ENCODE measurements around the gene REEP1. TPM values are rescaled to one million over a fixed set of nuclear protein-coding genes. Genes with fewer than 3 reads are reported as not detected.

The REEP1 gene
- total RNA-seq, 1 experiment from 2014 or later: 0.23 TPM

- no peaks in the 10 kb centered on the region for H3K4me1 ChIP-seq (ENCODE audit: control insufficient read depth, insufficient read depth, low read length)
- H3K27me3 ChIP-seq (ENCODE audit: control insufficient read depth, insufficient read depth, low read length): peaks cover 13% of the 10 kb centered on the region
- BruUV-seq (replicated peaks): no TSS peak
- in situ Hi-C loops (cut with HindIII; ENCODE audit: low pct_unique_long_range_greater_than_20kb, low sequenced_read_pairs): no loop called here
- H3K36me3 ChIP-seq (ENCODE audit: control insufficient read depth, insufficient read depth, low read length): no peaks in the 10 kb centered on the region
- ChIA-PET CTCF (no interaction called here), POLR2A (no interaction called here)
- H3K4me3 ChIP-seq (ENCODE audit: low read depth in 2 of 2, low read length in 2 of 2): no peak overlapping the region
- ATAC-seq (no peak), DNase-seq (ENCODE audit: low read depth, low spot score) (no peak)
- no peak overlapping the region for H3K27ac ChIP-seq (ENCODE audit: low read length)
- no peak for TF ChIP-seq POLR2AphosphoS5 (IDR thresholded peaks at IDR 0.05; ENCODE audit: low read depth, low read length)
- no peak for TF ChIP-seq CTCF (IDR thresholded peaks at IDR 0.05)
- no peak for TF ChIP-seq REST (IDR thresholded peaks at IDR 0.05; ENCODE audit: insufficient read depth in 1 of 2, low read depth in 2 of 2, low read length in 1 of 2)
- no peak for TF ChIP-seq TCF7L2 (IDR thresholded peaks at IDR 0.05; ENCODE audit: low read depth, low read length)
- TF ChIP-seq SIN3A (IDR thresholded peaks at IDR 0.05; ENCODE audit: borderline replicate concordance, insufficient read depth, low read depth, low read length): no peak
- no peaks in the 10 kb centered on the region for H3K9me3 ChIP-seq (ENCODE audit: control insufficient read depth, insufficient read depth, low read depth, low read length)
- intact Hi-C loops (cut with micrococcal nuclease; ENCODE audit: unreplicated experiment): no loop called here
These were observed 7.0 kb upstream of the REEP1 start for GRCh38 chr2:86344404-86344803.

- H3K27me3 ChIP-seq (ENCODE audit: control insufficient read depth, insufficient read depth, low read length): peaks cover 24% of the 10 kb centered on the region
- no peaks in the 10 kb centered on the region for H3K36me3 ChIP-seq (ENCODE audit: control insufficient read depth, insufficient read depth, low read length)
- intact Hi-C loops (cut with micrococcal nuclease; ENCODE audit: unreplicated experiment) (no loop called here), in situ Hi-C loops (cut with HindIII; ENCODE audit: low pct_unique_long_range_greater_than_20kb, low sequenced_read_pairs) (no loop called here)
- no TSS peak for BruUV-seq (replicated peaks)
- DNase-seq (ENCODE audit: low read depth, low spot score): no peak
- no peak overlapping the region for H3K27ac ChIP-seq (ENCODE audit: low read length)
- no peak for TF ChIP-seq REST (IDR thresholded peaks at IDR 0.05; ENCODE audit: insufficient read depth in 1 of 2, low read depth in 2 of 2, low read length in 1 of 2)
- no peak for TF ChIP-seq POLR2AphosphoS5 (IDR thresholded peaks at IDR 0.05; ENCODE audit: low read depth, low read length)
- TF ChIP-seq CTCF (IDR thresholded peaks at IDR 0.05): no peak
- TF ChIP-seq SIN3A (IDR thresholded peaks at IDR 0.05; ENCODE audit: borderline replicate concordance, insufficient read depth, low read depth, low read length): no peak
- no peak for TF ChIP-seq TCF7L2 (IDR thresholded peaks at IDR 0.05; ENCODE audit: low read depth, low read length)
- ATAC-seq: no peak
- H3K4me3 ChIP-seq (ENCODE audit: low read depth in 2 of 2, low read length in 2 of 2): no peak overlapping the region
- ChIA-PET POLR2A (no interaction called here), CTCF (no interaction called here)
- peaks cover 3% of the 10 kb centered on the region; the same call in 1 of the 2 replicates for H3K4me1 ChIP-seq (ENCODE audit: control insufficient read depth, insufficient read depth, low read length)
- no peaks in the 10 kb centered on the region for H3K9me3 ChIP-seq (ENCODE audit: control insufficient read depth, insufficient read depth, low read depth, low read length)
These were observed 5.1 kb upstream of the REEP1 start for GRCh38 chr2:86342488-86342887.

All from Panc1 (cell line).